HG03175 (cell line): ENCODE data around the gene WNT5A.
A peak's percentile ranks its signal among the peaks of the same experiment; 100 is the strongest.
"Not testable (repeated sequence)": the region's sequence is repeated elsewhere in the genome, so short reads cannot be mapped to it uniquely, and the experiment has no call there.

Experiments
- ATAC-seq: cut with Tn5 transposase; IDR thresholded peaks from one replicate; pipeline ENCODE4 v1.9.1; 2021; ENCODE audit warnings: mild to moderate bottlenecking, moderate library complexity; ENCODE audit not compliant: unreplicated experiment

The WNT5A gene

GRCh38 chr3:55507808-55508207 is 20.7 kb upstream of the WNT5A start:
- no peak for ATAC-seq

- no peak for ATAC-seq
Observed at GRCh38 chr3:55505776-55506175, 18.7 kb upstream of the WNT5A start.

GRCh38 chr3:55505102-55505501 is 18.0 kb upstream of the WNT5A start:
- ATAC-seq: not testable (repeated sequence)

GRCh38 chr3:55501905-55502304 is 14.8 kb upstream of the WNT5A start:
- no peak for ATAC-seq

- ATAC-seq: no peak
Observed at GRCh38 chr3:55500555-55501330, 13.6 kb upstream of the WNT5A start.

GRCh38 chr3:55498520-55498919 is 11.4 kb upstream of the WNT5A start:
- no peak for ATAC-seq

- ATAC-seq: no peak
Observed at GRCh38 chr3:55497250-55497649, 10.1 kb upstream of the WNT5A start.

GRCh38 chr3:55494976-55495375 is 7.9 kb upstream of the WNT5A start:
- ATAC-seq: no peak

GRCh38 chr3:55492976-55493375 is 5.9 kb upstream of the WNT5A start:
- ATAC-seq: no peak

GRCh38 chr3:55491296-55491816 is 4.2 kb upstream of the WNT5A start:
- no peak for ATAC-seq

GRCh38 chr3:55490276-55490913 is 3.3 kb upstream of the WNT5A start:
- no peak for ATAC-seq

GRCh38 chr3:55489798-55490132 is 2.7 kb upstream of the WNT5A start:
- ATAC-seq: no peak

GRCh38 chr3:55488398-55489055 is 1.4 kb upstream of the WNT5A start:
- no peak for ATAC-seq

GRCh38 chr3:55487381-55488241 is 505 bp upstream of the WNT5A start:
- no peak for ATAC-seq

GRCh38 chr3:55486101-55486856 is 827 bp downstream of the WNT5A start:
- ATAC-seq: no peak

GRCh38 chr3:55484801-55485791 is 2.0 kb downstream of the WNT5A start:
- ATAC-seq: peak; percentile 72

- ATAC-seq: no peak
Observed at GRCh38 chr3:55484191-55484689, 2.9 kb downstream of the WNT5A start.

- no peak for ATAC-seq
Observed at GRCh38 chr3:55483196-55484095, 3.7 kb downstream of the WNT5A start.
